ENCODE measurements around the gene SAP30L.

The SAP30L gene, protein sequence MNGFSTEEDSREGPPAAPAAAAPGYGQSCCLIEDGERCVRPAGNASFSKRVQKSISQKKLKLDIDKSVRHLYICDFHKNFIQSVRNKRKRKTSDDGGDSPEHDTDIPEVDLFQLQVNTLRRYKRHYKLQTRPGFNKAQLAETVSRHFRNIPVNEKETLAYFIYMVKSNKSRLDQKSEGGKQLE

DNA sequence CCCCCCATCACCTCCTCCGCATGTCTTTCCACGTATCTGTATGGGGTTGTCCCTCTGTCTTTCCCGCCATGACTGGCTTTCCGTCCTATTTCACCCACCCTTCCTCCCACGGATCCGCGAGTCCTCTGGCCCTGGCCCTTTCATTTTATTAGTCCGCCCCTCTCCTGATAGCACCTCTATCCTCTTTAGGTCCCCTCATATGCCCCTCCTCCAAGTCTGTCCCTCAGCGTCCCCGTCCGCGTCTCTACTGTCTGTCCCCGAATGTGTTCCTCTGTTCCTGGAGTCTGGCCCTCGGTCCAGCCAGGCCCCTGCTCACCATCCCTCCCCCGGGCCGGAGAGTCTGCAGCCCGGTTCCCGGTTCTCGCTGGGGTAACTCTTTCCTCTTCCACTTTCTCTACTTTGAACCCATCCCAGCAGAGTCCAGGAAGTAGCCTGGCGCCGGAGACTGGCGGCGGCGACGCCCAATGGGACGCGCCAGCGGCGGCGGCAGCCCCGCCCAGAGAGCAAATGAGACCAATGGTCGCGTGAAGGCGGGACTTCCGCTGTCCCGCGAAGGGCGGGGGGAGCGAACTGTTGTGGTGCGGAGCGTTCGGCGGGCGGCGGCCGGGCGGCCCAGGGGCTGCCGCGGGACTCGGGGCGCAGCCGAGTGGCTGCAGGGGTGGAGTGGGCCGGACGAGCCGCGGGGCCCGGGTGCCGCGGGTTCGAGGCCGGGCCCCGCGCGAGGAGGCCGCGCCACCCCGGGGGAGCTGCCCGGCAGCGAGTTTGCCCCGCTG is at the start of gene SAP30L:
SAP30L (plus strand) TSS at position 576 of the 773 bp plus-strand sequence. CDS start 608 bp downstream, outside the sequence.
- peak; percentile 88 for DNase-seq (ENCODE audit: low read depth)

GRCh38 chr5:154396128-154396527 is 49.7 kb upstream of the SAP30L start:
- DNase-seq (ENCODE audit: low read depth), result no peak

- DNase-seq (ENCODE audit: low read depth), result no peak
These were observed 48.0 kb upstream of the SAP30L start for GRCh38 chr5:154397652-154398406.

- no peak for DNase-seq (ENCODE audit: low read depth)
These were observed 45.1 kb upstream of the SAP30L start for GRCh38 chr5:154400678-154401077.

DNA sequence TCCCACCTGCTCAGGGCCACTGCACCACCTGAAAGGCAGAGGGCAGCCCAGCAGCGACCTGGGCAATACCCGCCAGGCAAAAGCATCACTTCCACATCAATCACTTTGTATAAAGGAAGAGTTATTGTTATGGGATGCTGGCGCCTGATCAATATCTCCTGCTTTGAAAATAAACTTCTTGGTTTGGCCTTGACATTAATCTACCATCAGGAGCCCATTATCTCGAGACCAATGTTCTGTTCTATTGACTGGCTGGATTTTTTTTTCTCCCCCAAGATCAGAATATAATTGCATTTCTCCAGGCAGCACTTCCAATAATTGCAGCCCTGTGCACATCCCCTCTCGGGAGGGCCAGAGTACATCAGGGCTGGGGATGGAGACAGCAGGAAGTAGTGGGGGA is 44.4 kb upstream of the SAP30L start:
- DNase-seq (ENCODE audit: low read depth), result no peak

DNA sequence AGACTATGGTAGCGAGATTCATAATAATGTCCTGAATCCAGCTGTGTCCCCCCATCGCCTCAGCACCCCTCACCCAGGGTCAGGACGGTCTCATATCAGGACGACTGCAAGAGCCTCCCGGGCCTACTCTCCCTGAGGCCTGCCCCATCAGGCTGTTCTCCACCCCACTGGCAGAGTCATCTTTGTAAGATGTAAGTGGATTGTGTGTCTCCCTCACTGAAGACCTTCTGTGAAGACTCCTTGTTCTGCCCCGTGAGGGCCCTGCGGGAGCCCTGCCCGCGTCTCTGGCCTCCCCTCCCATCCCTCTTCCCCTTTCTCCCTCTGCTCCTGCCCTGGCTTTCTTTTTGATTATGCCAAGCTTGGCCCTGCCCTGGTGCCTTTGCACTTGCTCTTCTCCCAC is 43.9 kb upstream of the SAP30L start:
- no peak for DNase-seq (ENCODE audit: low read depth)

DNA sequence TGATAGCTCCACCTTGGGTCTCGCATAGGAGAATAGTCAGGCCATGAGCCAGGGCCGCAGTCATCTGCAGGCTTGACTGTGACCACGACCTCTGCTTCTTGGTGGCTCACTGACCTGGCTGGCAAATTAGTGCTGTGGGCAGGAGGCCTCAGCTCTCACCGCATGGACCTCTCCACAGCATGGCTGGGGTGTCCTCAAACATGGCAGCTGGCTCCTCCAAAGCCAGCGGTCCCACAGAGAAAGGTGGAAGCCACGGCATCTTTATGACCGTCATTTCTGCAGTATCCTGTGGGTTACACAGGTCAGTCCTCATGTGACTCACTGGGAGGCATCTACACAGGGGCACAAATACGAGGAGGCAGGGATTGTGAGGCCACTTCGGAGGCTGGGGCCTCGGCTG is 43.2 kb upstream of the SAP30L start:
- no peak for DNase-seq (ENCODE audit: low read depth)

GRCh38 chr5:154403234-154403633 is 42.6 kb upstream of the SAP30L start:
- no peak for DNase-seq (ENCODE audit: low read depth)

- no peak for DNase-seq (ENCODE audit: low read depth)
These were observed 41.9 kb upstream of the SAP30L start for GRCh38 chr5:154403776-154404387.

GRCh38 chr5:154405078-154405792 is 40.6 kb upstream of the SAP30L start:
- peak; percentile 51 for DNase-seq (ENCODE audit: low read depth)

DNA sequence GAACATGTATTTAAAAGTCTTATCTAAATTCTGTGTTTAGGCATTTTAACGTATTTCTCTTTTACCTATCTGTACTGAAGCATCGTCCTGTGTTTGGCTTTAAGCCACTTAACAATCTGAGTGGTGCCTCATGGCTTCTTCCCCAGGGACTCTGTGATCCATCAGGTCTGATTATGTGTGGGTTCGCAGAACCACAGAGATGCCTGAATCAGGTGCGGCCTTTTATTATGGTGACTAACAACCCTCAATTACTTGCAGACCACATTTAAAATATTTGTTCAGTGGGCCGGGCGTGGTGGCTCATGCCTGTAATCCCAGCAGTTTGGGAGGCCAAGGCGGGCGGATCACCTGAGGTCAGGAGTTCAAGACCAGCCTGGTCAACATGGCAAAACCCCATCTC is 39.6 kb upstream of the SAP30L start:
- DNase-seq (ENCODE audit: low read depth), result no peak

DNA sequence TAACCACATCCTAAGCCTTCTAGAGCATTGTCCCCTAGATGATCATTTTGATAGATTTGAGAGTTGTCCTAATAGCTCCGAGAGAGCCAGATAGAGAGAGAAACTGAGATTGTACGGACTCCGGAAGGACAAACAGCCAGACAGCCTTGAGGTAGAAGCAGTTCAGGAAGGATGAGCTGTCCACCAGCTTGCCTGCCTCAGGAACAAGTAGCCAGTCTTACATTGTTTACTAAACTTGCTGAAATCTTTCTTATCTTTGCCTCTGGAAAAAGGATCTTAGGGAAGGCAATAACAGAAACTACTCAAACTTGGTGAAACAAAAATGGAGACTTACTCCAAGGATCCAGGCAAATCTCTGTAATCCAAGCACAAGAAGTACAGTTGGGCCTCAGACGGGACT is 39.0 kb upstream of the SAP30L start:
- no peak for DNase-seq (ENCODE audit: low read depth)

DNA sequence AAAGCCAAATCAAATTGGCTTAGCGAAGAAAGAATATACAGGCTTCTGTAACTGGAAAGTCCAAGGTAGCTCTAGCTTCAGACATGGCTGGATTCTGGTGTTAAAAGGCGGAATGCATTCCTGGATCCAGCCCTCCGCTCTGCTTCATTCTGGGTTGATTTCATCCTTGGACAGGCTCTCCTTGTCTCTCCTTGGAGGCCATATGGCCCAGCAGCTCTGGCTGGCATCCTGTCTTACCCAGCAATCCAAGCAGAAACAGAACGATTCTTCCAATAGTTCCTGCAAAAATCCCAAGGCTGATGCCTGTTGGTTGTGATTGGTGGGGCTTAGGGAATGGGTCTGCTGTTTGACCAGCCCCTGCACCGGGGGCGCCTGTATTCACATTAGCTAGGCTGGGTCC is 37.0 kb upstream of the SAP30L start:
- no peak for DNase-seq (ENCODE audit: low read depth)

DNA sequence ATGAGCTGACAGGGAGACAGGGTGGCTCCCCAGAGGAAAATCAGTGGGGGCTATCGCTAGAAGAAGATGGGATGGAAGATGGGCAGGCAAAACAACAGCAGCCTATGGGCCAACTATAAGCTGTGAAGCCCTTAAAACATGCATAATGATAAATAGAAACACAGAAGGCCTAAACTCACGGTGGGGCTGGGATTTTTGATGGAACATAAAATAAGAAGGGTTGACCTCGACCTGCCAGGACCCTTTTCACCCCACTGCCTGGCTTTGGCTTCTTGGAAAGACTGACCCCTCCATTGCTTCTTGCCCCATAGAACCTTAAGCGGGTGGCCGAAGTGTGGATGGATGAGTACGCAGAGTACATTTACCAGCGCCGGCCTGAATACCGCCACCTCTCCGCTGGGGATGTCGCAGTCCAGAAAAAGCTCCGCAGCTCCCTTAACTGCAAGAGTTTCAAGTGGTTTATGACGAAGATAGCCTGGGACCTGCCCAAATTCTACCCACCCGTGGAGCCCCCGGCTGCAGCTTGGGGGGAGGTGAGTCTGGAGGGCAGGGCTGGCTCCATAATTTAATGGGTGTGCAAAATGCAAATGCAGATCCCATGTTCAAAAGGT is 36.5 kb upstream of the SAP30L start:
- no peak for DNase-seq (ENCODE audit: low read depth)

- no peak for DNase-seq (ENCODE audit: low read depth)
These were observed 35.8 kb upstream of the SAP30L start for GRCh38 chr5:154410008-154410407.

DNA sequence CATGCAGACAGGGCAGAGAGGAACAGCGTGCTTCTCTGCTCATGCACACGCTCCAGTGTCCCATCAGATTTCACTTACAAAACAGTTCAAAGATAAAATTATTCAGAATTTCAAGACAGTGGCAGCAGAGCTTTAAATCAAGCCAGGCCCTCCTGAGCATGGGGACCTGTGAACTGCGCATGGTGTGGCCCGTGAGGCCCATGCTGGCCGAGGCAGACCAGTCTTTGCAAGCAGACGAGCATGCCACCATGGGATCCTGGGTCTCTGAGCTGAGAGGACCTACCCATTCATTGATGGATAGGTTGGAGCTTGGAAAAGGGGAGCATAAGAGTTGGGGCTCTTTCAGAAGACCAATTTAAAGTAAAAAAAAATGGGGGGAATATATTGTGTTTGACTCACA is 35.0 kb upstream of the SAP30L start:
- DNase-seq (ENCODE audit: low read depth), result no peak

- DNase-seq (ENCODE audit: low read depth), result no peak
These were observed 34.5 kb upstream of the SAP30L start for GRCh38 chr5:154411338-154411737.

GRCh38 chr5:154412316-154412715 is 33.5 kb upstream of the SAP30L start:
- no peak for DNase-seq (ENCODE audit: low read depth)

DNA sequence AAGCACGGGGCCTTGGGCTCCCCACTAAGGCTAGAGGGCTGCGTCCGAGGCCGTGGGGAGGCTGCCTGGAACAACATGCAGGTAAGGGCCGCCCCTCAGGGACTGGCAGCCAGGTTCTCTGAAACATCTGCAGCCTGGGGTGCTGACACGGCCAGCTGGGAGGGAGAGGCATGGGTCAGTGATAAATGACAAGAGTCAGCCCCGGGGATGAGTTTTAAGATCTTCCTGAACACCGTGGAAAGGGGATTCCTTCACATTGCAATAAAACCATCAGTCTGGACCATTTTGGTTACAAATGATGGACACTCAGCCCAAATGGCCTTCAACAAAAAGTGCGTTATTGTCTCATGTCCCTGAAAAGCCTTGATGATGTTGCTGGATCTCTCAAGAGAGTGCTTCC is 32.9 kb upstream of the SAP30L start:
- no peak for DNase-seq (ENCODE audit: low read depth)

- no peak for DNase-seq (ENCODE audit: low read depth)
These were observed 30.7 kb upstream of the SAP30L start for GRCh38 chr5:154415114-154415513.

- no peak for DNase-seq (ENCODE audit: low read depth)
These were observed 27.4 kb upstream of the SAP30L start for GRCh38 chr5:154418344-154418820.

Measured in fibroblast of the conjunctiva (primary cell).